ENCODE data around the gene NDUFS8. TPM values are rescaled to one million over a fixed set of nuclear protein-coding genes. Genes with fewer than 3 reads are reported as not detected.
"Not testable (repeated sequence)": the region's sequence is repeated elsewhere in the genome, so short reads cannot be mapped to it uniquely, and the experiment has no call there.

The NDUFS8 gene
- 153 and 168 TPM in 2 replicates for total RNA-seq (ENCODE audit: low replicate concordance)
- long read RNA-seq, transcript NDUFS8-201 (7 exons, 791 nt), result major isoform, 35 of 49 reads
- long read RNA-seq, partial matches to known transcripts, result 3 of 49 reads
- long read RNA-seq, other reads (novel, unspliced or antisense), result 11 of 49 reads

GRCh38 chr11:68030318-68031143 is at the start of gene NDUFS8:
Gene NDUFS8 (plus strand): TSS chr11:68030681. CDS start chr11:68032152, 1,471 bp downstream.
- Mint-ChIP-seq H3K27me3 (no peaks in the 10 kb centered on the region), H3K27ac (peak within 1 kb of the TSS; percentile 96), H3K4me3 (peak within 1 kb of the TSS; percentile 99), H3K4me1 (ENCODE audit: unreplicated experiment) (peaks cover 21% of the 10 kb centered on the region), H3K36me3 (peaks cover 10% of the 10 kb centered on the region), H3K9me3 (no peaks in the 10 kb centered on the region)
- DNase-seq (ENCODE audit: extremely low spot score, unreplicated experiment), result peak; percentile 92
- TF ChIP-seq, protein P1, sequence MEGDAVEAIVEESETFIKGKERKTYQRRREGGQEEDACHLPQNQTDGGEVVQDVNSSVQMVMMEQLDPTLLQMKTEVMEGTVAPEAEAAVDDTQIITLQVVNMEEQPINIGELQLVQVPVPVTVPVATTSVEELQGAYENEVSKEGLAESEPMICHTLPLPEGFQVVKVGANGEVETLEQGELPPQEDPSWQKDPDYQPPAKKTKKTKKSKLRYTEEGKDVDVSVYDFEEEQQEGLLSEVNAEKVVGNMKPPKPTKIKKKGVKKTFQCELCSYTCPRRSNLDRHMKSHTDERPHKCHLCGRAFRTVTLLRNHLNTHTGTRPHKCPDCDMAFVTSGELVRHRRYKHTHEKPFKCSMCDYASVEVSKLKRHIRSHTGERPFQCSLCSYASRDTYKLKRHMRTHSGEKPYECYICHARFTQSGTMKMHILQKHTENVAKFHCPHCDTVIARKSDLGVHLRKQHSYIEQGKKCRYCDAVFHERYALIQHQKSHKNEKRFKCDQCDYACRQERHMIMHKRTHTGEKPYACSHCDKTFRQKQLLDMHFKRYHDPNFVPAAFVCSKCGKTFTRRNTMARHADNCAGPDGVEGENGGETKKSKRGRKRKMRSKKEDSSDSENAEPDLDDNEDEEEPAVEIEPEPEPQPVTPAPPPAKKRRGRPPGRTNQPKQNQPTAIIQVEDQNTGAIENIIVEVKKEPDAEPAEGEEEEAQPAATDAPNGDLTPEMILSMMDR (conservative IDR thresholded peaks at IDR 0.05), result no peak

- not testable (repeated sequence) for H3K4me3 Mint-ChIP-seq; H3K4me1 Mint-ChIP-seq (ENCODE audit: unreplicated experiment); DNase-seq (ENCODE audit: extremely low spot score, unreplicated experiment); H3K9me3 Mint-ChIP-seq; H3K27ac Mint-ChIP-seq; H3K36me3 Mint-ChIP-seq
- peaks cover 24% of the 10 kb centered on the region for H3K27me3 Mint-ChIP-seq
Measured at GRCh38 chr11:67981226-67981625, 49.3 kb upstream of the NDUFS8 start.

DNA sequence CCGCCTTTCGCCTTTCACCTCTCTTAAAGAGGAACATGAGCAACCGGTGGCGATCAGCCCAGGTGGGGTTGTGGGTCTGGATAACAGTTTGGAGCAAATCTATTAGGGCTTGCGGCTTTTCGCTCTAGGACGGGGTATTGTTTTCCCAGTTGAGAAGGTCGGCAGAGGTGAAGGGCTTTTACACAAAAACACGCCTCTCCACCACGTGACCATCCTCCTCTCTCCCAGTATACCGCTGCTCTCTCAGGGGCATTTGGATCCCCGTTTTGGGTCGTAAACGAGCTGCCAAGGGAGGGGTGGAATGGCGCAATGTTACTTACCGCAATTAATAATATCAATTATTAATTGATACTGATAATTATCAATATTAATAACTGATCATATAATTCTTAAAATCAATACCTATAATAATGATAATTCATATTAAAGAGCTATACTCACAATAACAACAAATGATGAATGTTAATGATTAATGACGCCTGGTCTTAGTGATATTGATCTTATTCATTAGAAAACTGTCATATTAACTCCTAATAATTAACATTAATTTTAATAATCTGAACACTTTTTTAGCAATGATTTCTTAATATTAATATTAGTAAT is 48.1 kb upstream of the NDUFS8 start:
- not testable (repeated sequence) for H3K36me3 Mint-ChIP-seq; H3K27ac Mint-ChIP-seq; H3K4me3 Mint-ChIP-seq; H3K9me3 Mint-ChIP-seq; H3K4me1 Mint-ChIP-seq (ENCODE audit: unreplicated experiment); DNase-seq (ENCODE audit: extremely low spot score, unreplicated experiment)
- H3K27me3 Mint-ChIP-seq, result peaks cover 24% of the 10 kb centered on the region

- no peaks in the 10 kb centered on the region for H3K9me3 Mint-ChIP-seq
- H3K27ac Mint-ChIP-seq, result no peak overlapping the region
- H3K4me3 Mint-ChIP-seq, result no peak overlapping the region
- H3K27me3 Mint-ChIP-seq, result peaks cover 25% of the 10 kb centered on the region
- no peaks in the 10 kb centered on the region for H3K36me3 Mint-ChIP-seq
- no peak for DNase-seq (ENCODE audit: extremely low spot score, unreplicated experiment)
- TF ChIP-seq, protein P1 (conservative IDR thresholded peaks at IDR 0.05), result no peak
- H3K4me1 Mint-ChIP-seq (ENCODE audit: unreplicated experiment), result no peaks in the 10 kb centered on the region
Measured at GRCh38 chr11:67983951-67984350, 46.5 kb upstream of the NDUFS8 start.

- H3K4me1 Mint-ChIP-seq (ENCODE audit: unreplicated experiment); DNase-seq (ENCODE audit: extremely low spot score, unreplicated experiment); H3K9me3 Mint-ChIP-seq; H3K36me3 Mint-ChIP-seq; H3K4me3 Mint-ChIP-seq; H3K27ac Mint-ChIP-seq: not testable (repeated sequence)
- H3K27me3 Mint-ChIP-seq, result peaks cover 33% of the 10 kb centered on the region
Measured at GRCh38 chr11:67985302-67985701, 45.2 kb upstream of the NDUFS8 start.

- H3K9me3 Mint-ChIP-seq; H3K27ac Mint-ChIP-seq; H3K36me3 Mint-ChIP-seq; H3K4me1 Mint-ChIP-seq (ENCODE audit: unreplicated experiment); DNase-seq (ENCODE audit: extremely low spot score, unreplicated experiment): not testable (repeated sequence)
- Mint-ChIP-seq H3K4me3 (peak overlapping the region; percentile 51), H3K27me3 (peaks cover 49% of the 10 kb centered on the region)
Measured at GRCh38 chr11:67990546-67991346, 39.7 kb upstream of the NDUFS8 start.

DNA sequence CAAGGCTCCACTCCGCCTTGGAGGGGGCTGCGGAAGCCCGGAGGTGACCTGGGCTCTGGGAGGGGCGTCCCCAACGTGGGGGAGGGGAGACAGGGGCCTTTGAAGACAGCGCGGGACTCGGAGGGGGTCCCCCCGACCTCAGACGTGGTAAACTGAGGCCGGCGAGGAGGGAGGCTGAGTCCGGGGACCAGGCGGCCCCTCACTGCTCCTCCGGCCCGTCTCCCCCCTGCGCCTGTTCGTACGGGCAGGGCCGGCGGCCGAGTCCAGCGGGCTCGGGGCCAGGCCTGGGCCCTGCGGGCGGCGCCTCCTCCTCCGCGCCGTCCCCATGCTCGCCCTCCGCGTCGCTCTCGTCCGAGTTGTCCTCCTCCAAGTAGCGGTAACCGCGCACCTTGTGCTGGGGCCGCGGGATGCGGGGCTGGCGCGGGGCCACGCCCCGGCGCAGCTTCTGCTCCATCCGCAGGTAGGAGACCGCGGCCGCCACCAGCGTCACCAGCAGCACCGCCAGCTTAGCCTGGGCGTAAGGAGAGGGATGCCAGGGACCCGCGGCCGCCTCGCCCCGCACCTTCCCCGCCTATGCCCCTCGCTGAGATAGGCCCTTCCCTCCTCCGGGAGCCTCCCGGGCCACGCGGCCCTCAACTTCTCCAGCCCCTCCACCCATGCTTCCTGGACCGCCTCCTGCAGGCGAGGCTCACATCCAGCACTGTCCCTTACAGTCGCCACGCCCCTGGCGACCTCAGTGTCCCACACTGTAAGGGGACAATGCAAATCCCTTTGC is 38.9 kb upstream of the NDUFS8 start:
- H3K36me3 Mint-ChIP-seq; H3K27ac Mint-ChIP-seq; DNase-seq (ENCODE audit: extremely low spot score, unreplicated experiment); H3K4me1 Mint-ChIP-seq (ENCODE audit: unreplicated experiment); H3K9me3 Mint-ChIP-seq: not testable (repeated sequence)
- Mint-ChIP-seq H3K4me3 (peak overlapping the region; percentile 79), H3K27me3 (peaks cover 45% of the 10 kb centered on the region)
